Measurements from ENCODE around the gene SLC25A44. TPM values are rescaled to one million over a fixed set of nuclear protein-coding genes. Genes with fewer than 3 reads are reported as not detected.
A peak's percentile ranks its signal among the peaks of the same experiment; 100 is the strongest.
"Not testable (repeated sequence)": the region's sequence is repeated elsewhere in the genome, so short reads cannot be mapped to it uniquely, and the experiment has no call there.

Gene SLC25A44
- polyA plus RNA-seq, 2 of the 4 experiments (the other 2 are of a cell fraction), result 25.1 to 30.7 TPM

DNA sequence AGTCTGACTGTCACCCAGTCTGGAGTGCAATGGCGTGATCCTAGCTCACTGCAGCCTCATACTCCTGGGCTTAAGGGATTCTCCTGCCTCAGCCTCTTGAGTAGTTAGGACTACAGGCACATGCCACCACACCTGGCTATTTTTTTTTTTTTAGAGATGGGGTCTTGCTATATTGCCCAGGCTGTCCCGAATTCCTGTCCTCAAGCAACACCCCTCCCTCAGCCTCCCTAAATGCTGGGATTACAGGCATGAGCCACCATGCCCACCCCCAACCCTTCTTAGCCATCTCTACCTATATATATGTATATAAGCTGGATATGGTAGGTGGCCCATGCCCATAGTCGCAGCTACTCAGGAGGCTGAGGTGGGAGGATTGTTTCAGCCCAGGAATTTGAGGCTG is 13.4 kb upstream of the SLC25A44 start:
- ChIA-PET POLR2A (interaction anchor here (0.5 kb wide), 1 partner anchor 11 kb away, joined by 3 read pairs; no protein-coding TSS in a partner anchor), CTCF (interaction anchor here (1.6 kb wide), 1 partner anchor 35 kb away, joined by 3 read pairs; no protein-coding TSS in a partner anchor)
- peaks cover 20% of the 10 kb centered on the region for H3K4me1 ChIP-seq
- H3K27ac ChIP-seq, result peak overlapping the region; percentile 43 to 62; a peak in 4 of 6 replicates
- ATAC-seq, result no peak
- TF ChIP-seq FOSB (CRISPR knock-in tag; IDR thresholded peaks at IDR 0.05), result no peak
- TF ChIP-seq SMC3 (IDR thresholded peaks at IDR 0.05), result no peak
- TF ChIP-seq KDM5A (IDR thresholded peaks at IDR 0.05), result no peak
- TF ChIP-seq ZC3H11A (IDR thresholded peaks at IDR 0.05), result no peak
- no peak for TF ChIP-seq MYC (IDR thresholded peaks at IDR 0.05; ENCODE audit: borderline replicate concordance, low read length)
- no peak for TF ChIP-seq BHLHE40 (IDR thresholded peaks at IDR 0.05; ENCODE audit: low read depth, low read length)
- no peak for TF ChIP-seq EHMT2 (IDR thresholded peaks at IDR 0.05; ENCODE audit: low read depth)
- no peak for TF ChIP-seq HOXA7 (CRISPR knock-in tag; IDR thresholded peaks at IDR 0.05)
- TF ChIP-seq NPAS2 (CRISPR knock-in tag; IDR thresholded peaks at IDR 0.05; ENCODE audit: borderline replicate concordance), result no peak
- no peak for TF ChIP-seq FOSL2 (IDR thresholded peaks at IDR 0.05)
- TF ChIP-seq FOSL2 (CRISPR knock-in tag; IDR thresholded peaks at IDR 0.05), result no peak
- no peak for TF ChIP-seq ZSCAN20 (CRISPR knock-in tag; IDR thresholded peaks at IDR 0.05)
- no peak overlapping the region for H3K4me2 ChIP-seq
- DNase-seq (ENCODE audit: low read depth in 1 of 2, low spot score in 1 of 2), result no peak
- H3K9me3 ChIP-seq, result no peaks in the 10 kb centered on the region
- WGBS (ENCODE audit: missing lambda C conversion rate), result 94% methylated on average over 3 of the region's 3 CpGs
- FAIRE-seq, result no peak
- H3K4me3 ChIP-seq, result no peak overlapping the region

DNA sequence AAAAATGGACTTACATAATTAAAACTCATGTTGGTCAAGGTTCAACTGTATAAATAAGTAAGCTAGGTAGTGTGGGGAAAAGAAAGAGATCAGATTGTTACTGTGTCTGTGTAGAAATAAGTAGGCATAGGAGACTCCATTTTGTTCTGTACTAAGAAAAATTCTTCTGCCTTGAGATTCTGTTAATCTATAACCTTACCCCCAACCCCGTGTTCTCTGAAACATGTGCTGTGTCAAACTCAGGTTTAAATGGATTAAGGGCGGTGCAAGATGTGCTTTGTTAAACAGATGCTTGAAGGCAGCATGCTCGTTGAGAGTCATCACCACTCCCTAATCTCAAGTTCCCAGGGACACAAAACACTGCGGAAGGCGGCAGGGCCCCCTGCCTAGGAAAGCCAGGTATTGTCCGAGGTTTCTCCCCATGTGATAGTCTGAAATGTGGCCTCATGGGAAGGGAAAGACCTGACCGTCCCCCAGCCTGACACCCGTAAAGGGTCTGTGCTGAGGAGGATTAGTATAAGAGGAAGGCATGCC is 12.4 kb upstream of the SLC25A44 start:
- peak overlapping the region; percentile 6 to 19; a peak in 1 of 6 replicates for H3K27ac ChIP-seq
- H3K4me1 ChIP-seq, result peaks cover 20% of the 10 kb centered on the region
- FAIRE-seq; H3K9me3 ChIP-seq; ATAC-seq; CTCF ChIA-PET; POLR2A ChIA-PET; H3K4me3 ChIP-seq; DNase-seq (ENCODE audit: low read depth in 1 of 2, low spot score in 1 of 2): not testable (repeated sequence)
- TF ChIP-seq ZSCAN20 (CRISPR knock-in tag; IDR thresholded peaks at IDR 0.05) (peak; percentile 83), HOXB13 (CRISPR knock-in tag; IDR thresholded peaks at IDR 0.05; ENCODE audit: low read depth) (peak; percentile 80; the same call in 1 of the 2 replicates), HEYL (CRISPR knock-in tag; IDR thresholded peaks at IDR 0.05) (0 out of 2 replicates have a peak, but pooled peaks have one; percentile 77), HOXB5 (CRISPR knock-in tag; IDR thresholded peaks at IDR 0.05) (peak; percentile 67; the same call in 1 of the 2 replicates), ZNF302 (CRISPR knock-in tag; IDR thresholded peaks at IDR 0.05) (peak; percentile 86), EHF (CRISPR knock-in tag; IDR thresholded peaks at IDR 0.05) (peak; percentile 81; the same call in 1 of the 2 replicates), FOXS1 (CRISPR knock-in tag; IDR thresholded peaks at IDR 0.05) (peak; percentile 86; the same call in 1 of the 2 replicates)
- TF ChIP-seq, protein P1, sequence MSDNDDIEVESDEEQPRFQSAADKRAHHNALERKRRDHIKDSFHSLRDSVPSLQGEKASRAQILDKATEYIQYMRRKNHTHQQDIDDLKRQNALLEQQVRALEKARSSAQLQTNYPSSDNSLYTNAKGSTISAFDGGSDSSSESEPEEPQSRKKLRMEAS (IDR thresholded peaks at IDR 0.05), result 0 out of 2 replicates have a peak, but pooled peaks have one; percentile 28
- WGBS (ENCODE audit: missing lambda C conversion rate), result 33% methylated on average over 8 of the region's 8 CpGs
- H3K4me2 ChIP-seq, result peak overlapping the region; percentile 7; the same call in 1 of the 3 replicates

DNA sequence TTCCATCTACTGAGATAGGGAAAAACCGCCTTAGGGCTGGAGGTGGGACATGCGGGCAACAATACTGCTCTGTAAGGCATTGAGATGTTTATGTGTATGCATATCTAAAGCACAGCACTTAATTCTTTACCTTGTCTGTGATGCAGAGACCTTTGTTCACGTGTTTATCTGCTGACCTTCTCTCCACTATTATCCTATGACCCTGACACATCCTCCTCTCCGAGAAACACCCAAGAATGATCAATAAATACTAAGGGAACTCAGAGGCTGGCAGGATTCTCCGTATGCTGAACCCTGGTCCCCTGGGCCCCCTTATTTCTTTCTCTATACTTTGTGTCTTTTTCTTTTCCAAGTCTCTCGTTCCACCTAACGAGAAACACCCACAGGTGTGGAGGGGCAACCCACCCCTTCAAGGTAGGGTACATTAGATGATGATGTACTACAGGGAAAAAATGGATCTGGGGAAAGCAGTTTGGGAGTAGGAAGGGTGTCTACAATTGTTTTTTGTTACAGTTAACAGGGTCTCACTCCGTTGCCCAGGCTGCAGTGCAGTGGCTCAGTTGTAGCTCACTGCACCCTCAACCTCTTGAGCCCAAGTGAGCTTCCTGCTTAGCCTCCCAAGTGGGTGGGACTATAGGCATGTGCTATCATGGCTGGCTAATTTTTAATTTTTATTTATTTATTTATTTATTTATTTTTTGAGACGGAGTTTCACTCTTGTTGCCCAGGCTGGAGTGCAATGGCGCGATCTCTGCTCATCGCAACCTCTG is 11.7 kb upstream of the SLC25A44 start:
- WGBS (ENCODE audit: missing lambda C conversion rate), result 87% methylated on average over 12 of the region's 12 CpGs
- not testable (repeated sequence) for FAIRE-seq
- H3K4me1 ChIP-seq, result peaks cover 20% of the 10 kb centered on the region

DNA sequence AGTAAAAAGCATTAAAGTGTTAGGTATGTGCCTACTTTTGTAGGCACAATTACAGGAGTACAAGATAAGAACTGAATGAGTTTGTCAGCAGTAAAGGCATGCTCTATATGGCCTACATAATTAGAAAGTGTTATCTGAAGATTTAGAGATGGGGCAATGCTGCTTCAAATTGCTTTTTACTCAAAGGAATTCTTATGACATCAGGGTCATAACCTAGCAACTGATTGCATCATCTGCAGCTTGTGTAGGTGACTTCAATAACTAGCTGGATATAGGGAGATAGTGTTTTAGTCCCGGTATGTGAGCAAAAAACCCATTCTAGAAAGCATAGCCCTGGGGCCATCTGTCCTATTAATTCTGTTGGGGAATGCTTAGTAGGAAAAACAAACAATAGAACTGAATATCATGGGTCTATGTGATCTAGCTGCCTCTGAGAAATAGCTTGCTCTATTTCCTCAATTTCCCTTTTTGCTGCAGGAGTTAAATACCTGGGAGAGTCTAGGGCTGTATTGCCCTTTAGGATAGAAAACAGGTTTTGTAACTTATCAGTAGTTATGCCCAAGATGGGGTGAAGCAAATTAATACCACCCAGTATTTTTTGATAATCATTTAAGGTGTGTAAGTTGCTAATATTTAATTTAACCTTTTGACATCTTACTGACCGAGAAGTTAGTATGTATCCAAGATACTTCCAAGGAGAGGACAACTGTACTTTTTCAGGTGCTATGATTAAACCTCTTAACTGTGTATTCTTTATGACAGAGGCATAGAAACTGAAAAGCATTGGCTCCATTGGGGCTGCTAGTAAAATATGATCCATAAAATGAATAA is 7.3 kb upstream of the SLC25A44 start:
- WGBS (ENCODE audit: missing lambda C conversion rate), result 75% methylated on average over 2 of the region's 2 CpGs
- H3K4me2 ChIP-seq; ATAC-seq; H3K4me1 ChIP-seq; DNase-seq (ENCODE audit: low read depth in 1 of 2, low spot score in 1 of 2); POLR2A ChIA-PET; H3K27ac ChIP-seq; FAIRE-seq; H3K4me3 ChIP-seq; H3K9me3 ChIP-seq: not testable (repeated sequence)
- CTCF ChIA-PET, result interaction anchor here (1.2 to 1.7 kb wide), 2 partner anchors 8 to 10 kb away, joined by 3 to 6 read pairs; partner anchors contain the start of gene SLC25A44

More for the DNA sequence above, 11.7 kb upstream of the SLC25A44 start:
- H3K4me2 ChIP-seq; H3K9me3 ChIP-seq; POLR2A ChIA-PET; DNase-seq (ENCODE audit: low read depth in 1 of 2, low spot score in 1 of 2); H3K4me3 ChIP-seq; CTCF ChIA-PET; H3K27ac ChIP-seq; ATAC-seq: not testable (repeated sequence)

DNA sequence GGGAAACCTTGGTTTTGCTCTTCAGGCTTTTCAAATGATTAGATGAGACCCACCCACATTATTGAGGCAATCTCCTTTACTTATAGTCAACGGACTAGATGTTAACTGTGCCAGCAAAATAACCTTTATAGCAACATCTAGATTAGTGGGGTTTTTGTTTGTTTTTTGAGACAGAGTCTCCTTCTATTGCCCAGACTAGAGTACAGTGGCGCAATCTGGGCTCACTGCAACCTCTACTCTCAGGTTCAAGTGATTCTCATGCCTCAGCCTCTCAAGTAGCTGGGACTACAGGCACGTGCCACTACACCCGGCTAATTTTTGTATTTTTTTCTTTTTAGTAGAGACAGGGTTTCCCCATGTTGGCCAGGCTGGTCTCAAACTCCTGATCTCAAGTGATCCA is 3.6 kb upstream of the SLC25A44 start:
- 78% methylated on average over 4 of the region's 4 CpGs for WGBS (ENCODE audit: missing lambda C conversion rate)
- ATAC-seq; H3K27ac ChIP-seq; H3K4me2 ChIP-seq; H3K9me3 ChIP-seq; FAIRE-seq; DNase-seq (ENCODE audit: low read depth in 1 of 2, low spot score in 1 of 2); POLR2A ChIA-PET; H3K4me1 ChIP-seq; H3K4me3 ChIP-seq: not testable (repeated sequence)
- CTCF ChIA-PET, result interaction anchor here (1.1 to 1.5 kb wide), 4 partner anchors 17 to 46 kb away, joined by 3 read pairs; no protein-coding TSS in a partner anchor
